HG03135 (cell line): ENCODE results near the gene GGA1.
"Not testable (repeated sequence)": the region's sequence is repeated elsewhere in the genome, so short reads cannot be mapped to it uniquely, and the experiment has no call there.

Experiments
- ATAC-seq: cut with Tn5 transposase; IDR thresholded peaks from one replicate; pipeline ENCODE4 v1.9.1; 2021; ENCODE audit warnings: mild to moderate bottlenecking, moderate library complexity; ENCODE audit not compliant: unreplicated experiment

GGA1 gene

GRCh38 chr22:37569921-37570660, 38.5 kb upstream of the GGA1 start:
- no peak for ATAC-seq

DNA sequence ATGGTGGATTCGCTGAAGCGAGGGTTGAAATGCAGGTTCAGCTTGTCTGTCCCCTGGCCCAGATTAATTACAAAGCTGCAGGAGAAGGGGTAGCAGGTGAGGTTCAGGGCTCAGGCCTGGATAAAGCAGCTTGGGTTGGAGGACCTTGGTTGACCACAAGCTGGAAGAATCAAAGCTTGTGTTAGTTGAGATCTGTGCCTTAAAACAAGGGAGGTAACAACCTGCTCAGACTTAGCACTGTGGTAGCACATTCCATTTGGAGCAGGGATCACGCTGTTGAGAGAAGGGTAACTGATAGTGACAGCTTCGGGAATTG, 38.0 kb upstream of the GGA1 start:
- no peak for ATAC-seq

DNA sequence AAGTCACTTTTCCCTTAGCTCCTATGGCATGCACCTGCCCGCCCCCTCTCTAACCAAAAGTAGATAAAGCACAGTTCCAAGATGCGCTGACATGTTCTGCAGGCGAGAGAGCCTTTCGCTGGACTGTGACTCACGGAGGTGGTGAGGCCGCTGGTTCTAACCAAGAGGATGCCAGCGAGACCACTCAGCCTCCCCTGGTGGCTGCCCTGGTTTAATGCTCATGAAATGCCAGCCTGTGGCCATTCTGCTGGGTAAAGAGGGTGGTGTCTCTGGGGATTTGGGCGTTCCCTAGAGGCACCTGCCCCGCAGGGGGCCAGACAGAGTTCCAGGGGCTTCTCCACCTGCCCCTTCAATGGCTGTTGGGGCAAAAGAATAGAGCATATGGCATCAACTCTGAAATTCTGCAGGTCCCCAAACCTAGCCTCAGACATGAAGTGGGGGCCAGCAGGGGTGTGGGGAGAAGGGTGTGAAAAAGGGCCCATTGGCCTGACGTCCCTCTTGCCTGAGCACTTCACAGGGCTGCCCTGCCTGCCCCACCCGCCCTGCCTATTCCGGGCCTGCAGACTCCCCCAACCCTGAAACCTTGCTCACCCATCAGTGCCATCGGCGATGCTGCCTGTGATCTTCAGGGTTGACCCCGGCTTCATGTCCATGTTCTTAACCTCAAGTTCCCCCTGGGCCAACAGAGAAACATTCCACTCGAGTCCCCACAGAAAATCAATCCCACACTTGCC, 37.2 kb upstream of the GGA1 start:
- ATAC-seq: no peak

DNA sequence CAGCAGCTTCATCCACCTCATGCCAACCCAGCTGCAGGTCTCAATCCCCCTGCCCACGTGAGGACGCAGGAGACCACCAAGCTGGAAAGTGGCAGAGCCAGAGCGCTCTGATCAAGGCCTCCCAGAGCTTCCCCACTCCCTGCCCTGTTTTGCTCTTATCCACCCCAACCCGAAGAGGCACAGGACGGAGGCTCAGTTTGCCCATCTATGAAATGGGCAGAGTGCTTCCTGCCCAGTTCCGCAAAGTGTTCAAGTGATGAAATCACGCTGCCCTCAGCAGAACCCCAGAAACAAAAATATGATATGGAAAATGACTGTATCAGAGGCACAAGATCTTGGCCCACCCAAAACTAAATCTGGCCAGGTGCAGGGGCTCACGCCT, 36.7 kb upstream of the GGA1 start:
- ATAC-seq: no peak

- ATAC-seq: no peak
Observed at GRCh38 chr22:37575490-37576003, 33.1 kb upstream of the GGA1 start.

GRCh38 chr22:37578002-37578401, 30.6 kb upstream of the GGA1 start:
- ATAC-seq: no peak

DNA sequence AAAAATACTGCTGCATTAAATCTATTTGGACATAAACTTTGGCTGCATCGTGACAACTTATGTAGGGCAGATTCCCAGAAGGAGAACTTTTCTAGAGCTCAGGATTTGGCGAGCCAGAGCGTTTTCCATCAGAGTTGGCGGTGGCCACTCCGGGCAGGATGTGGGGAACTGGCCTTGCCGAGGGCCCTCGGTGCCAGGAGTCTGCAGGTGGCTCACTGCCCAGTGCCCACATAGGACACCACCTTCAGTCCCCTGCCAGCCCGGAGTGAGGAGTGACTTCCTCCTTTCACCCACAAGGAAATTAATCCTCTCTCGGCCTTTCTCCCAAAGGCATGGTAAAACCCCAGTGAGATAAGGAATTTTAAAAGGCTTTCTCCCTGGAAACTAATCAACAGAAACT, 27.1 kb upstream of the GGA1 start:
- ATAC-seq: no peak

DNA sequence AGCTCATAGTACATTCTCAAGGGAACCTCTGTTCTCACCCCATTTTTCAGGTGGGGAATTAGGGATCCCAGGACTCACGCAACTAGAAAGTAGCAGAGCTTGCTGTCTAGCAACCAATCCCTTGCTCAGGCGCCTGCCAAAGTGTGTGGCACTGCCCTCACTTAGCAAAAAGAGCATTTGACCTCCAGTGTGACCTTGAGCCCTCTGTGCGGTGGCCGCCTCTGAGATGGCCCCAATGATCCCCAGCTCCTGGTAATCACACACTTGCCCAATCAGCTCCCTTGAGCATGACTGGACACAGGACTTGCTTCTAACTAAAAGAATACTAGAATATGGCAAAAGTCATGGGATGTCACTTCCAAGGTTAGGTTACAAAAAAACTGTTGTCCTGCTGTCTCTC, 26.1 kb upstream of the GGA1 start:
- ATAC-seq: no peak

GRCh38 chr22:37588546-37589215, 20.0 kb upstream of the GGA1 start:
- ATAC-seq: no peak

GRCh38 chr22:37589636-37590035, 19.0 kb upstream of the GGA1 start:
- no peak for ATAC-seq

- not testable (repeated sequence) for ATAC-seq
Observed at GRCh38 chr22:37591081-37591480, 17.6 kb upstream of the GGA1 start.

DNA sequence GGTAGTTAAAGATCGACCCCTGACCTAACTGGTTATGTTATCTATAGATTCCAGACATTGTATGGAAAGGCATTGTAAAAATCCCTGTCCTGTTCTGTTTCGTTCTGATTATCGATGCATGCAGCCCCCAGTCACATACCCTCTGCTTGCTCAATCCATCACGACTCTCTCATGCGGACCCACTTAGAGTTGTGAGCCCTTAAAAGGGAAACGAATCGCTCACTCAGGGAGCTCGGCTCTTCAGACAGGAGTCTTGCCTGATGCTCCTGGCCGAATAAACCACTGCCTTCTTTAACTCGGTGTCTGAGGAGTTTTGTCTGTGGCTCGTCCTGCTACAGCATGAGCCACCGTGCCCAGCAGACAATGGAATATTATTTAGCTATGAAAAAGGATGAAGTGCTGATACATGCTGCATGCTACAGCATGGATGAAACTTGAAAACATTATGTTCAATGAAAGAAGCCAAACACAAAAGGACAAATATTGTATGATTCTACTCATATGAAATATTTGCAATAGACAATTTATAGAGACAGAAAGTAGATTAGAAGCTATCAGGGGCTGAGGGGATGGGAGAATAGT, 16.7 kb upstream of the GGA1 start:
- ATAC-seq: no peak

GRCh38 chr22:37594237-37594636, 14.4 kb upstream of the GGA1 start:
- ATAC-seq: no peak

- no peak for ATAC-seq
Observed at GRCh38 chr22:37599153-37599552, 9.5 kb upstream of the GGA1 start.

GRCh38 chr22:37601203-37601539, 7.5 kb upstream of the GGA1 start:
- no peak for ATAC-seq

DNA sequence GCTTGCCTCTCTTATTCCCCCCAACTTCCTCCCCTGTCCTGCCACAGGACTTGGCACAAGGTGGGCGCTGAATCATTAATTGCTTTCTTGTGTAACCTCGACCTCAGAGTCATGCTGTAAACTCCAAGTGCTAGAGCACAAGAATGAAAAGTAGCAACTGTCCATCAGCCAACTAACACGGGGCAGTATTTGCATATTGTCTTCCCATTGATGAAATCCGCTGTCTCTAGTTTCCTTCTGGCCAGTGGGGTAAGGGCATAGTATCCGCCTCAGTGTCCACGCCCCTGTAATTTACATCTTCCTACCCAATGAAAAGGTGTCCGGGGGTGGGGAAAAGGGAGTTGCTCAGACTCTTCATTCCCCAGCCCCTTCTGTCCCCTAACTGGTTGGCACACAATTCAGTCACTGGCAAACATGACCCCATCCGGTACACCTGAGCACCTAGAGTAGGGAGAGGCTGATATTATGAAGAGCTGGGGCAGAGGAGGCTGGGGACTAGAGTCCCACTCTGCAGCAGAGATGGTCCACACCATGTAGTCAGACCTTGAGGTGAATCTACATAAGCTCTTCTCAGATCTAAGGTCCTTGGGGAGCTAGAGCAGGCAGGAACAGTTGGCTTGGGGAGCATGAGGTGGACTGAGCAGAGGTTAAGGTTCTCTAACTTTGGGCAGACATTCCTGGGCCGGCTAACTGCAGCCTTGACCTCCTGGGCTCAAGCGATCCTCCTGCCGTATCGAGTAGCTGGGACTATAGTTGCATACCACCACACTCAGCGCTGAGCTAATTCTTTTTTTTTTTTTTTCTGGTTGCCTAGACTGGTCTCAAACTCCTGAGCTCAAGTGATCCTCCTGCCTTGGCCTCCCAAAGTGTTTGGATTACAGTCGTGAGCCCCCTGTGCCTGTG, 6.8 kb upstream of the GGA1 start:
- no peak for ATAC-seq

GRCh38 chr22:37602546-37603277, 5.9 kb upstream of the GGA1 start:
- not testable (repeated sequence) for ATAC-seq

GRCh38 chr22:37604074-37604473, 4.6 kb upstream of the GGA1 start:
- no peak for ATAC-seq

DNA sequence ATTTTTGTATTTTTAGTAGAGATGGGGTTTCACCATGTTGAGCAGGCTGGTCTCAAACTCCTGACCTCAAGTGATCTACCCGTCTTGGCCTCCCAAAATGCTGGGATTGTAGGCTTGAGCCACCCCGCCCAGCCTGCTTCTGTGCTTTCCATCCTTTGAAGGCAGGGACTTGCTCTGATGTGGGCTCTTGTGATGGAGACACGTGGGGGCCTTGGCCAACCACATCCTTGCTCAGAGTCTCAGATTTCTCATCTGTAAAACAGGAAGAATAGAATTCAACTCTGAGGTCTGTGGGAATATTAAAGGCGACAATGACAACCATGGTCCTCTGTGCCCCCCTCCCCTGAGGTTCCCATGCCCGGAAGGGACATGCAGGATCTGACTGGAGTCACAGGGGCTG, 3.8 kb upstream of the GGA1 start:
- no peak for ATAC-seq
